Activated T-cell treated with anti-CD3 and anti-CD28 coated beads, Interleukin-2, amount 50 U/mL, for 4 hours (primary cell): ENCODE results near the gene ANG. TPM values are rescaled to one million over a fixed set of nuclear protein-coding genes. Genes with fewer than 3 reads are reported as not detected.
A peak's percentile ranks its signal among the peaks of the same experiment; 100 is the strongest.
"Not testable (repeated sequence)": the region's sequence is repeated elsewhere in the genome, so short reads cannot be mapped to it uniquely, and the experiment has no call there.

Experiments used
- ATAC-seq, 2 donors: fragments of 200-7000 bp; cut with Tn5 transposase; one replicate each; pipeline ENCODE4 v1.10.0; 2021
- DNase-seq: peaks from one replicate; pipeline ENCODE4 v3.0.0-alpha.2; 2020
- H3K27me3 Mint-ChIP-seq: one replicate; pipeline ENCODE4 v1.8.0; 2021; ENCODE audit warnings: low read depth, mixed read lengths
- H3K36me3 Mint-ChIP-seq: one replicate; pipeline ENCODE4 v1.8.0; 2022; ENCODE audit warnings: mixed read lengths; ENCODE audit not compliant: insufficient read depth
- H3K4me1 Mint-ChIP-seq: one replicate; pipeline ENCODE4 v1.8.0; 2021; ENCODE audit warnings: low read depth, mixed read lengths
- H3K4me3 Mint-ChIP-seq: one replicate; pipeline ENCODE4 v1.8.0; 2021; ENCODE audit warnings: mild to moderate bottlenecking, moderate library complexity, mixed read lengths
- H3K9me3 Mint-ChIP-seq: one replicate; pipeline ENCODE4 v1.8.0; 2021; ENCODE audit warnings: mixed read lengths
- total RNA-seq, 3 donors: library from RNA; stranded (reverse); gene quantifications; one replicate each; pipeline ENCODE4 v1.2.1, GENCODE V29; 2021

ANG gene
- total RNA-seq, 3 donors from 2014 or later = 0.19 TPM; not detected in 2

- DNase-seq, H3K4me3 Mint-ChIP-seq, H3K36me3 Mint-ChIP-seq, ATAC-seq, H3K9me3 Mint-ChIP-seq, H3K4me1 Mint-ChIP-seq, H3K27me3 Mint-ChIP-seq: not testable (repeated sequence)
Observed at GRCh38 chr14:20700965-20701364, 12.4 kb downstream of the ANG start.

- Mint-ChIP-seq H3K4me3 (no peak overlapping the region), H3K27me3 (peaks cover 2% of the 10 kb centered on the region), H3K36me3 (no peaks in the 10 kb centered on the region), H3K4me1 (no peaks in the 10 kb centered on the region), H3K9me3 (no peaks in the 10 kb centered on the region)
- DNase-seq (no peak), ATAC-seq (no peak)
Observed at GRCh38 chr14:20706657-20707355, 18.2 kb downstream of the ANG start.

GRCh38 chr14:20707622-20708021 lies 19.1 kb downstream of the ANG start:
- H3K9me3 Mint-ChIP-seq = no peaks in the 10 kb centered on the region
- peaks cover 2% of the 10 kb centered on the region for H3K27me3 Mint-ChIP-seq
- H3K4me3 Mint-ChIP-seq = no peak overlapping the region
- DNase-seq (no peak), ATAC-seq (no peak)
- no peaks in the 10 kb centered on the region for H3K36me3 Mint-ChIP-seq
- H3K4me1 Mint-ChIP-seq = no peaks in the 10 kb centered on the region

DNA sequence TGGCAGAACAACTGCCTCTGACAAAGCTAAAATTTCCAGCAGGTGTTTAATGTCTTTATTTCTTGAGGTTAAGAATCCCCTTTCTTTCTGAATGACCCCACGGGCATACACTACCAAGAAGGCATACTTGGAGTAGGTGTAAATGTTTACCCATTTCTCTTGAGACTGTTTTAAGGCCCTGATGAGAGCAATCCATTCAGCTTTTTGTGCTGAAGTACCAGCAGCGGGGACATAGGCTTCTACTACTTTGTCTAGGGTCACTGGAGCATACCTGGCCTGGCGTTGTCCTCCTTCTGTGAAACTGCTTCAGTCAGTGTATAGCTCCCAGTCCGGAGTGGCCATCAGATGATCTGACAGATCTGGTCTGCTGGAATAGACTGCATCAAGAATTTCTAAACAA lies 22.7 kb downstream of the ANG start:
- Mint-ChIP-seq H3K9me3 (no peaks in the 10 kb centered on the region), H3K4me1 (peaks cover 4% of the 10 kb centered on the region), H3K4me3 (no peak overlapping the region), H3K27me3 (peaks cover 5% of the 10 kb centered on the region), H3K36me3 (no peaks in the 10 kb centered on the region)
- DNase-seq (no peak), ATAC-seq (no peak)

DNA sequence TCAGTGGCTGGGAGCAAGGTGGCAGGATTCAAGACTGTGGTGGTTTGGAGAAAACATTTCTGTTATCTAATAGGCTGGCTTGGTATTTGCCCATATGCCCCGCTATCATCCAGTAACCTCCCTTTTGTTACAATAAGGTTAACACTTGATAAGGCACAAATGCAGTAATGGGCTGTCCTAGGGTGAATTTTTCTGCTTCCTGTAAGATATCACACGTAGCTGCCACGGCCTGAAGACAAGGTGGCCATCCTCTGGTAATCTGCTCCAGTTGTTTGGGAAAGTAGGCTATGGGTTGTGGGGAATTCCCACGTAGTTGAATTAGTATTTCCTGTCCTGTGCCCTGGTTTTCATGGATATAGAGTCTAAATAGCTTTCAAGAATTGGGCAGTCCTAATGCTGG lies 23.1 kb downstream of the ANG start:
- no peak for ATAC-seq
- DNase-seq = no peak

DNA sequence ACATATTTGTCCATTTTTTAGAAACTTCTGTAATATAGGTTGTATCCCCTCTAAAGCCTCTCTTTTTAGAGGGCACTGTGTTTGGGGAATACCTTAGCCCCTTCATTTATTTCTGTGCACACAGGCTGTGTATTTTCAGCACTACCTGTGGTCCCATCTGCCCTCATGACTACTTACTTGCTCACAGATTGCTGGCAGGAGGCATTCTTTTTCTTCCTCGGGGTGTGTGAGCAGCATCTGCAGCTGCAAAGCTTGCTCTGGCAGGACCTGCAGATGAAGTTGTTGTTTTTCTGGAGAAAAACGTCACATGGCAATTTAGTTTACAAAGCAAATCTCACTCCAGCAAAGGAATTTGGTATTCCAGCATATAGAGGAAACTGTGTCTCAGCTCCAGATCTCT lies 24.3 kb downstream of the ANG start:
- Mint-ChIP-seq H3K36me3 (no peaks in the 10 kb centered on the region), H3K27me3 (peaks cover 11% of the 10 kb centered on the region), H3K4me3 (no peak overlapping the region), H3K9me3 (no peaks in the 10 kb centered on the region), H3K4me1 (peaks cover 4% of the 10 kb centered on the region)
- no peak for ATAC-seq
- no peak for DNase-seq

More for the DNA sequence above, 23.1 kb downstream of the ANG start:
- H3K4me1 Mint-ChIP-seq = peaks cover 4% of the 10 kb centered on the region
- H3K4me3 Mint-ChIP-seq = no peak overlapping the region
- no peaks in the 10 kb centered on the region for H3K9me3 Mint-ChIP-seq
- no peaks in the 10 kb centered on the region for H3K36me3 Mint-ChIP-seq
- peaks cover 7% of the 10 kb centered on the region for H3K27me3 Mint-ChIP-seq

- Mint-ChIP-seq H3K27me3 (peaks cover 12% of the 10 kb centered on the region), H3K9me3 (no peaks in the 10 kb centered on the region), H3K4me1 (peaks cover 6% of the 10 kb centered on the region), H3K4me3 (no peak overlapping the region), H3K36me3 (no peaks in the 10 kb centered on the region)
- no peak for ATAC-seq
- no peak for DNase-seq
Observed at GRCh38 chr14:20714593-20715250, 26.2 kb downstream of the ANG start.

DNA sequence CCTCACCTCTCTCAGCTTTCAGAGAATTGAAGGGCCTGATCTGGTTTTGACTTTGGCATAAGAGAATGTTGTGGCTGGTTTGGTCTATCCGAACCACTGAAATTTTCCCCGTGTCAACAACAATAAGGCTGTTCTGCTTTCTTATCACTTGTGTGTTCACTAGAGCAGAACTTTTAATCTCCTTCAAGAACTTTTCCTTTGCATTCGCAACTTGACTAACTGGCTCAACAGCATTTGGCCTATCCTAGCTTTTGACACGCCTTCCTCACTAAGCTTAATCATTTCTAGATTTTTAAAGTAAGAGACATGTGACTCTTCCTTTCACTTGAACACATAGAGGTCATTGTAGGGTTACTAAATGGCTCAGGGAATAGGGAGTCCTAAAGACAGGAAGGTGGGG lies 31.2 kb downstream of the ANG start:
- Mint-ChIP-seq H3K27me3 (peaks cover 43% of the 10 kb centered on the region), H3K9me3 (no peaks in the 10 kb centered on the region), H3K4me3 (no peak overlapping the region), H3K4me1 (peaks cover 6% of the 10 kb centered on the region), H3K36me3 (no peaks in the 10 kb centered on the region)
- DNase-seq (no peak), ATAC-seq (no peak)

GRCh38 chr14:20720741-20721140 lies 32.2 kb downstream of the ANG start:
- no peaks in the 10 kb centered on the region for H3K36me3 Mint-ChIP-seq
- peaks cover 50% of the 10 kb centered on the region for H3K27me3 Mint-ChIP-seq
- DNase-seq (no peak), ATAC-seq (no peak)
- H3K9me3 Mint-ChIP-seq = no peaks in the 10 kb centered on the region
- H3K4me3 Mint-ChIP-seq = no peak overlapping the region
- peaks cover 3% of the 10 kb centered on the region for H3K4me1 Mint-ChIP-seq

DNA sequence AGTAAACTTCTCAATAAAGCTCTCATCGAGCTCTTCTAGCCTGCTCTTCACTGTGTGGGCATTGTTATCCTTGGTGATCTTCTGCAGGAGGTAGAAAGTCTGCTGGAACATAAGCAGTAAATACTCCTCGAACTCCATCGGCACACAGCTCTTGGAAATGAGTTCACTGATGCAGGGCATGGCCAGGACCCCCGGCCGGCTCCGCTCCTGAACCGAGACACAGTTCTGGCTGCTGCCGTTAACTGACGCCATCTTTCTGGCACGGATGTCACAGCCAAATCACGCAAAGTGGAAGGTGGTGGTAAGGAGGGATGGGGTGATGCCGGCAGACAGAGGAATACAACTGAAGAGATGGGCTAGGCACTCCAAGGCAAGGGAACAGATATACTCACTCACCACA lies 33.5 kb downstream of the ANG start:
- DNase-seq = no peak
- H3K36me3 Mint-ChIP-seq = no peaks in the 10 kb centered on the region
- H3K27me3 Mint-ChIP-seq = peaks cover 55% of the 10 kb centered on the region
- no peaks in the 10 kb centered on the region for H3K9me3 Mint-ChIP-seq
- no peak for ATAC-seq
- no peak overlapping the region for H3K4me3 Mint-ChIP-seq
- peaks cover 3% of the 10 kb centered on the region for H3K4me1 Mint-ChIP-seq

DNA sequence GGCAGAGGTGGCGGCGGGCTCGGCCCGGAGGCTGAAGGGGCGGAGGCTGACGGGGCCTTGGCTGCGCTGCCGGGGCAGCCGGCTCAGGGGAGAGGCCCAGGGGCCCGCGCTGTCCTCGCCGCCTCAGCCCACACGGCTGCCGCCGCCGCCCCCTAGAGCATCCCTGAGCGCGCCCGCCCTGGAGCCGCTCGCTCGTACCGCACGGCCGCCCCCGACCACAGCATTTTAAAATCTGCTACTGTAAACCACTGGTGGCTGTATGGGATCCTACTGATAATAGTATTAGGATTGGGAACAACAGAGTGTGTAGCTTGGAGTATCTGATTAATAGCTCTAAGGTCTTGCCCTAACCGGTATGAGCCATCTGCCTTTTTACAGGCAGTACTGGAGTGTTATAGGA lies 34.9 kb downstream of the ANG start:
- H3K4me3 Mint-ChIP-seq = no peak overlapping the region
- H3K4me1 Mint-ChIP-seq = peaks cover 3% of the 10 kb centered on the region
- H3K9me3 Mint-ChIP-seq = no peaks in the 10 kb centered on the region
- DNase-seq = no peak
- peak in 1 of 2 donors; percentile 59 for ATAC-seq
- H3K36me3 Mint-ChIP-seq = no peaks in the 10 kb centered on the region
- H3K27me3 Mint-ChIP-seq = peaks cover 52% of the 10 kb centered on the region

DNA sequence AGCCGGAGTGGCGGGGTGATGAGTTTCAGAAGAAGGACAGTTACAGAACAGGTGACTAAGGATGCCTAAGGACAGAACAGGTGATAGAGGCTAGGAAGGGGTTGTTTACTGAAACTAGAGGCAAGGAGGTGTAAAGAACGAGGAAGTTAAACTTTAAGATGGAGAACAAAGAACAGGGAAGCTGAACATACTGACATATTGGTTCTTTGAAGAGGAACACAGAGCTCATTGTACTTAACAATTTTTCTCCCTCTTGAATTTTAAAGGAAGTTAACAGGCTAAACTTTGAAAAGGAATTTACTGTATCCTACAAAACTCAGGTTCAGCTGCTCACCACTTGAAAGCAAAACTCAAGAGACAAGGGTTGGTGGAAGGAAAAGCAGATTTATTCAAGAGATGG lies 37.6 kb downstream of the ANG start:
- not testable (repeated sequence) for H3K4me1 Mint-ChIP-seq, H3K36me3 Mint-ChIP-seq, H3K9me3 Mint-ChIP-seq, H3K4me3 Mint-ChIP-seq, ATAC-seq, DNase-seq
- peaks cover 53% of the 10 kb centered on the region for H3K27me3 Mint-ChIP-seq

- DNase-seq = no peak
- H3K27me3 Mint-ChIP-seq = peaks cover 52% of the 10 kb centered on the region
- H3K4me3 Mint-ChIP-seq = no peak overlapping the region
- no peaks in the 10 kb centered on the region for H3K36me3 Mint-ChIP-seq
- no peak for ATAC-seq
- H3K9me3 Mint-ChIP-seq = no peaks in the 10 kb centered on the region
- H3K4me1 Mint-ChIP-seq = no peaks in the 10 kb centered on the region
Observed at GRCh38 chr14:20726531-20726930, 38.0 kb downstream of the ANG start.

DNA sequence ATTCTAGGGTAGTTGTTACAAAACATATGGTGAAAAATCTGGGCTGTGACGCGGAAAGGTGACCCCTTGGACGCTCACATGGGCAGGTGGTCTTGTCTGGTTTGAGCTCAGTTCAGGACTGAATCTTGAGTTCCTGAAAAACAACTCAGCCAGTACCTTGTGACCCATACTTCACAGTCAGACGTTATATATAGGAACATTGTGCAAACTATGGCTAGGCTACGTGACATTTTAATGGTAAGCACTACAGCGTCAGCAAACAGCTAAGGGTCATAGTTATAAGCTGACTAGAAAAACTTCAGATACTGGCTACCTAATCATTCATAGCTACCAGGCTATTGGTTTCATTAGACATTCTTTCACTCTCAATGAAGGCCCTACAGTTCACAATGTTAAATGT lies 42.3 kb downstream of the ANG start:
- DNase-seq = no peak
- Mint-ChIP-seq H3K4me3 (no peak overlapping the region), H3K9me3 (no peaks in the 10 kb centered on the region), H3K36me3 (no peaks in the 10 kb centered on the region), H3K4me1 (no peaks in the 10 kb centered on the region), H3K27me3 (peaks cover 14% of the 10 kb centered on the region)
- no peak for ATAC-seq

DNA sequence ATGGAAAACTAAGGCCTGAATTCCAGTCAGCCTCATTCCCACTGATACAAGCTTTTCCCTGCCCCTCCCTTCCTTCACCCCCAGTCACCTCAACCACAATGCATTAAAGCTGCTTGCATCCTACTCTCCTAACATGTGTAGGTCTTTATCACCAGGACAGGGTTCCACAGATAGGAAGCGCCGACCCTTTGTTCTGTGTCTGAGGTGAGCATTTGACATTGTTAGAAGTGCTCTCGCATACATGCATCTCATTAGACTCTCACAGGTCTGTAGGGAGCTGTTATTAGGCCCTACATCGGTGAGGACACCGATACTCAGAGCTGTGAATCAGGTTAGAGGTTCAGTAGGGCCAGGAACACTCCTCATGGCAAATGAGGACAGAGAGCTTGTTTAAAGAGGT lies 43.9 kb downstream of the ANG start:
- no peaks in the 10 kb centered on the region for H3K36me3 Mint-ChIP-seq
- H3K9me3 Mint-ChIP-seq = no peaks in the 10 kb centered on the region
- ATAC-seq (no peak), DNase-seq (no peak)
- no peaks in the 10 kb centered on the region for H3K4me1 Mint-ChIP-seq
- no peak overlapping the region for H3K4me3 Mint-ChIP-seq
- peaks cover 6% of the 10 kb centered on the region for H3K27me3 Mint-ChIP-seq
